ENCODE data around the gene FN3KRP.

FN3KRP gene

DNA sequence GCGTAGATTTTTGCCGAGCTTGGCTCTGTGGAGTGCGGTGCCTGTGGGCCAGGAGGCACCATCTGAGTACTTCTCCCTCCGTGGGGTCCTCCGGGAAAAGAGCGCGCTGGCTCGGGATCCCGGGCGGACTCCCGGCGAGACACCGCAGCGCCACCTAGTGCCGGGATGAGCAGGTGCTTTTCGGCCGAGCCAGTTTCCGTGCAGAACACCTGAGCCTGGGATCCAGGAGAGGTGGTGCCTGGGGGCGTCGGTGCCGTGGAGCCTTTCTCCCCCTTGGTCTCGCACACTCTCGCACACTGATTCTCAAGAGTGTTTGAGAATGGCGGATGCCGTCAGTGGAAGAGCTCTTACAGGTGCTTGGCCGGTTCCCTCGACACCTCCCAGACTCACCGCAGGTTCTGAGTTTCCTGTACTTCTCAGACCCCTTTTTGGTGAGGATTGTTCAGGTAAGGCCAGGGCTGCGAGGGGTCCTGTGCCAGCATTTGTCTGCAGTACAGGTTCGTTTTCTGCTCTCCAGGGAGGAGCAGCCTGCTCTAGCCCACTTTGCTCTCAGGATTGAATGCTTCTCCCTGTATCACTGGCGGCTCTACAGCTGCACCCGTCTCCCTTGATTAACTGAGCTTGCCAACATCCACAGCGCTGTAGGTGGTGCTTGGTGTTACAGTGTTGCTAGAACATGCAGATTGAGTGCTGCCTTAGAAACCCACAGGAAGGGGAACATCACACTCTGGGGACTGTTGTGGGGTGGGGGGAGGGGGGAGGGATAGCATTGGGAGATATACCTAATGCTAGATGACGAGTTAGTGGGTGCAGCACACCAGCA, 58.7 kb downstream of the FN3KRP start:
- H3K9me3 ChIP-seq (ENCODE audit: low read length) = no peaks in the 10 kb centered on the region
- no peak overlapping the region for H3K9ac ChIP-seq (ENCODE audit: low read length)
- H3K36me3 ChIP-seq (ENCODE audit: insufficient read depth, low read length) = peaks cover 14% of the 10 kb centered on the region
- no peak overlapping the region for H3K27ac ChIP-seq (ENCODE audit: low read depth, low read length)
- H3K27me3 ChIP-seq (ENCODE audit: control insufficient read depth in 1 of 2, insufficient read depth in 2 of 2, low read length in 2 of 2) = no peaks in the 10 kb centered on the region
- H3K4me3 ChIP-seq (ENCODE audit: low read depth in 1 of 2, low read length in 2 of 2) = peak overlapping the region in 1 of 2 donors; percentile 45
- no peaks in the 10 kb centered on the region for H3K4me1 ChIP-seq (ENCODE audit: insufficient read depth, low read length)

DNA sequence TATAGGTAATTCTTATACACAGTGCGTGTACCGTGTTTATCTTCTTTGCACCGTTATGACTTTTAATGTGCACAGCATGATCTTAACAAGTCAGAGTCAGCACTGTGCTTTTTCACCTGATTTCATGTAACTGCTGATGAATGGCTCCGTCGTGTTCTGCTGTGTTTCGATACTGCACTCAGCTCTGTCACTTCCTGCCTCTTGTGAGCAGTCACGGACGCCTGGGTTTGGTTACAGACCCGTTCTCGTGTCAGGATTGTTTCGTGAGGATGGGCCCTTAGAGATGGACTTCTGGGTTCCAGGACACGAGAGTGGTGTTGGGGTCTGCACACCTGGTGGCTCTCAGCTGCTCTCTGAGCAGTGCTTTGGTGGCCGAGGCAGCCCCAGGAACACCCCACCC, 59.9 kb downstream of the FN3KRP start:
- no peak overlapping the region for H3K27ac ChIP-seq (ENCODE audit: low read depth, low read length)
- H3K4me1 ChIP-seq (ENCODE audit: insufficient read depth, low read length) = no peaks in the 10 kb centered on the region
- no peak overlapping the region for H3K9ac ChIP-seq (ENCODE audit: low read length)
- no peaks in the 10 kb centered on the region for H3K9me3 ChIP-seq (ENCODE audit: low read length)
- no peaks in the 10 kb centered on the region for H3K27me3 ChIP-seq (ENCODE audit: control insufficient read depth in 1 of 2, insufficient read depth in 2 of 2, low read length in 2 of 2)
- H3K4me3 ChIP-seq (ENCODE audit: low read depth in 1 of 2, low read length in 2 of 2) = no peak overlapping the region
- H3K36me3 ChIP-seq (ENCODE audit: insufficient read depth, low read length) = peaks cover 14% of the 10 kb centered on the region

Measured in muscle layer of colon (tissue), 2 donors.